K562 (cell line): ENCODE results near the gene ZBP1. TPM values are rescaled to one million over a fixed set of nuclear protein-coding genes. Genes with fewer than 3 reads are reported as not detected.

ENCODE experiments used
- ATAC-seq: fragments of 200-7000 bp; cut with Tn5 transposase; 3 replicates; pipeline ENCODE4 v1.9.1; 2020; ENCODE audit warnings: moderate library complexity
- BruUV-seq: library from RNA; stranded (reverse); fragments of 400-500 nt; replicated peaks from 2 replicates; lab custom pipeline; 2021; lab: Mats Ljungman, UMichigan
- CTCF ChIA-PET: fragments of 300-600 bp; formaldehyde crosslinking; extraction: SDS; loops from one replicate; lab custom pipeline; 2021; ENCODE audit warnings: low intra/inter-chr PET ratio; lab: Yijun Ruan, JAX
- POLR2A ChIA-PET: fragments of 300-600, 350-650 bp; sonication (Branson Sonifier 250); formaldehyde crosslinking; extraction: SDS; loops from one replicate; lab custom pipeline; 2021; ENCODE audit warnings: antibody characterized with exemption, inconsistent platforms; lab: Yijun Ruan, JAX
- DNase-seq, 4 experiments: peaks; one replicate each; pipeline versions ENCODE4 v3.0.0 to v3.0.0-alpha.2; 2011 to 2018; ENCODE audit warnings: low spot score in 3 of 4, mixed read lengths in 3 of 4; ENCODE audit errors: extremely low read depth in 1 of 4
- FAIRE-seq: peaks from 2 replicates; lab custom pipeline; 2011; peaks lifted over from hg19 to GRCh38; lab: Jason Lieb, UNC
- H2AFZ ChIP-seq: 2 replicates; pipeline ENCODE4 v1.6.0; 2011; ENCODE audit warnings: low read depth, low read length, control low read depth, inconsistent platforms
- H3K27ac ChIP-seq: fragments of 200-600 bp; 3 replicates; pipeline ENCODE4 v1.8.0; 2011; ENCODE audit warnings: low read depth, mild to moderate bottlenecking, control low read depth, inconsistent platforms, low read length, moderate library complexity, mixed read lengths; ENCODE audit errors: extremely low read depth
- H3K27me3 ChIP-seq, 2 experiments: fragments of 300-600 bp in 1 of 2; 2 replicates in 1 of 2; 3 replicates in 1 of 2; pipeline versions ENCODE4 v1.6.0 to v1.8.0; 2011; ENCODE audit warnings: inconsistent platforms in 2 of 2, low read length in 2 of 2, mild to moderate bottlenecking in 1 of 2, mixed read lengths in 1 of 2, moderate library complexity in 1 of 2; ENCODE audit not compliant: control insufficient read depth in 2 of 2, insufficient read depth in 2 of 2
- H3K36me3 ChIP-seq: fragments of 300-600 bp; 3 replicates; pipeline ENCODE4 v1.8.0; 2011; ENCODE audit warnings: mild to moderate bottlenecking, low read length, inconsistent platforms; ENCODE audit not compliant: control insufficient read depth, insufficient read depth
- H3K4me1 ChIP-seq, 2 experiments: fragments of 200-600 bp in 1 of 2; replicated peaks in 1 of 2; 2 replicates in 1 of 2; 3 replicates in 1 of 2; pipeline versions ENCODE4 v1.5.1 to v1.8.0; 2011; ENCODE audit warnings: inconsistent platforms in 2 of 2, low read length in 2 of 2, mild to moderate bottlenecking in 1 of 2, mixed read lengths in 1 of 2, moderate library complexity in 1 of 2; ENCODE audit not compliant: control insufficient read depth in 2 of 2, insufficient read depth in 2 of 2
- H3K4me2 ChIP-seq: 2 replicates; pipeline ENCODE4 v1.6.1; 2011; ENCODE audit warnings: low read length, control low read depth, inconsistent platforms, mixed read lengths; ENCODE audit not compliant: insufficient read depth
- H3K4me3 ChIP-seq: fragments of 200-600 bp; sonication (generic), shearing (Covaris generic); 2 replicates; pipeline ENCODE4 v1.5.1; 2016; ENCODE audit warnings: control low read depth, inconsistent platforms
- H3K79me2 ChIP-seq: fragments of 200-600 bp; 3 replicates; pipeline ENCODE4 v1.8.0; 2011; ENCODE audit warnings: low read length, inconsistent platforms; ENCODE audit not compliant: control insufficient read depth, insufficient read depth
- H3K9ac ChIP-seq, 2 experiments: 2 replicates each; pipeline versions ENCODE4 v1.6.0 to v1.6.1; 2011; ENCODE audit warnings: low read depth in 2 of 2, low read length in 2 of 2, control low read depth in 1 of 2, inconsistent platforms in 1 of 2, mild to moderate bottlenecking in 1 of 2, mixed read lengths in 1 of 2; ENCODE audit not compliant: insufficient read depth in 1 of 2
- H3K9me1 ChIP-seq: one replicate; pipeline ENCODE4 v1.6.0; 2011; ENCODE audit warnings: inconsistent platforms, mild to moderate bottlenecking, low read length, moderate library complexity; ENCODE audit not compliant: control insufficient read depth, insufficient read depth
- H3K9me3 ChIP-seq: replicated peaks from 2 replicates; pipeline ENCODE4 v1.5.1; 2011; ENCODE audit warnings: low read depth, low read length, inconsistent platforms; ENCODE audit not compliant: control insufficient read depth, insufficient read depth
- H4K20me1 ChIP-seq: replicated peaks from 2 replicates; pipeline ENCODE4 v1.6.1; 2011; ENCODE audit warnings: low read length, inconsistent platforms, mixed read lengths; ENCODE audit not compliant: control insufficient read depth, insufficient read depth
- ATF6 ChIP-seq: sonication (generic); formaldehyde crosslinking; IDR thresholded peaks from 2 replicates; pipeline ENCODE4 v1.4.0; 2020; ENCODE audit warnings: mild to moderate bottlenecking, missing genetic modification reagents
- CC2D1A ChIP-seq: fragments of 450-650 bp; IDR thresholded peaks from 2 replicates; pipeline ENCODE4 v1.6.1; 2017; ENCODE audit warnings: mild to moderate bottlenecking
- MAZ ChIP-seq, 2 experiments: fragments of 450-650 bp in 1 of 2; sonication (generic) in 1 of 2; formaldehyde crosslinking; IDR thresholded peaks in 1 of 2; conservative IDR thresholded peaks in 1 of 2; 2 replicates each; pipeline versions ENCODE4 v1.4.0 to v1.5.0; 2020; ENCODE audit warnings: mild to moderate bottlenecking in 1 of 2, missing genetic modification reagents in 1 of 2
- NEUROD1 ChIP-seq: fragments of 150-350 bp; IDR thresholded peaks from 2 replicates; pipeline ENCODE4 v1.6.1; 2014; ENCODE audit warnings: borderline replicate concordance, low read length, low read depth; ENCODE audit not compliant: partially characterized antibody
- RAD21 ChIP-seq, 2 experiments: fragments of 250-450 bp in 1 of 2; fragments of 450-650 bp in 1 of 2; sonication (Bioruptor Pico) in 1 of 2; formaldehyde crosslinking in 1 of 2; IDR thresholded peaks in 1 of 2; conservative IDR thresholded peaks in 1 of 2; 2 replicates each; pipeline versions ENCODE4 v1.4.0 to v1.8.0; 2020 to 2022; ENCODE audit warnings: mild to moderate bottlenecking in 2 of 2, moderate library complexity in 1 of 2
- REST ChIP-seq, 2 experiments: fragments of 450-650 bp; formaldehyde crosslinking in 1 of 2; IDR thresholded peaks; 2 replicates each; pipeline versions ENCODE4 v1.4.0 to v1.6.1; 2014 to 2020; ENCODE audit warnings: mild to moderate bottlenecking in 2 of 2, borderline replicate concordance in 1 of 2, low read depth in 1 of 2
- SMC3 ChIP-seq: conservative IDR thresholded peaks from 2 replicates; pipeline ENCODE4 v1.6.1; 2011; ENCODE audit warnings: low read depth, low read length, improper control_type of control experiment; ENCODE audit not compliant: insufficient read depth
- WGBS: fragments of 100-300 bp; shearing (Covaris generic); methylation state at CpG from one replicate; pipeline ENCODE4 v1.1.6; 2016; ENCODE audit warnings: low coverage, mixed read lengths; ENCODE audit not compliant: insufficient coverage; ENCODE audit errors: missing lambda C conversion rate; 5-methylcytosine and 5-hydroxymethylcytosine counted together
- in situ Hi-C: fragments of 300-500 bp; cut with MboI; formaldehyde crosslinking; loops from 4 replicates; pipeline ENCODE4 v1.15.0; 2018; ENCODE audit warnings: inconsistent platforms, mixed read lengths
- intact Hi-C: fragments of 100-400 bp; cut with micrococcal nuclease; formaldehyde crosslinking; loops from 2 replicates; pipeline ENCODE4 v1.14.2; 2022
- polyA plus RNA-seq, 8 experiments: library from polyadenylated mRNA; depleted of rRNA in 4 of 8; stranded (reverse) in 5 of 8; unstranded in 3 of 8; fragments of >200 nt; fragmentation: Nextera tagmentation in 2 of 8; fragmentation: Illumina TruSeq in 1 of 8; extraction: Ambion mirVana in 2 of 8; extraction: Trizol in 1 of 8; gene quantifications; 2 replicates each; pipeline versions ENCODE4 v1.2.1 to v1.2.3, GENCODE V29; 2011 to 2014; ENCODE audit warnings: inconsistent platforms in 1 of 8, missing spikeins in 1 of 8
- total RNA-seq, 7 experiments: library from RNA; depleted of rRNA in 6 of 7; stranded (reverse); fragments of >200 nt in 6 of 7; fragmentation: Illumina TruSeq in 2 of 7; extraction: Trizol in 2 of 7; gene quantifications; 2 replicates each; pipeline versions ENCODE4 v1.2.1 to v1.2.3, GENCODE V29; 2011 to 2021; ENCODE audit warnings: low replicate concordance in 1 of 7

The ZBP1 gene
- total and polyA plus RNA-seq, 9 of the 15 experiments (the other 6 are each of a cell fraction or from before 2014, with no cell fraction given), result not detected

- CTCF ChIA-PET, result interaction anchor here (0.6 to 3.5 kb wide), 17 partner anchors 9 to 616 kb away, joined by 3 to 103 read pairs (median 5); partner anchors contain the start of genes CTCFL and PCK1
- in situ Hi-C loops, result loop anchor here (5.0 kb wide), 2 partner anchors 62 to 207 kb away; no protein-coding TSS in a partner anchor
- TF ChIP-seq RAD21 (CRISPR knock-in tag; conservative IDR thresholded peaks at IDR 0.05 in 1 of 2, IDR thresholded peaks at IDR 0.05 in 1 of 2), result peak; percentile 69 to 81
- no peak for TF ChIP-seq ATF6
- TF ChIP-seq MAZ (CRISPR knock-in tag; conservative IDR thresholded peaks at IDR 0.05 in 1 of 2, IDR thresholded peaks at IDR 0.05 in 1 of 2), result peak in 1 of 2 experiments; percentile 46; a peak in 1 of 4 replicates
- no peak for TF ChIP-seq NEUROD1
- peak; percentile 52; the same call in 1 of the 2 replicates for TF ChIP-seq CC2D1A
- peak; percentile 91 for TF ChIP-seq REST (IDR thresholded peaks at IDR 0.05; ENCODE audit: borderline replicate concordance)
- TF ChIP-seq REST (CRISPR knock-in tag; IDR thresholded peaks at IDR 0.05; ENCODE audit: low read depth), result no peak
- peak; percentile 90 for TF ChIP-seq SMC3
Observed at GRCh38 chr20:57594092-57594951, 25.9 kb downstream of the ZBP1 start.

More at GRCh38 chr20:57594092-57594951, 25.9 kb downstream of the ZBP1 start:
- no peak overlapping the region; the same call in 1 of the 2 replicates for H3K4me2 ChIP-seq
- intact Hi-C loops, result loop anchor here (1.0 kb wide), 3 partner anchors 68 to 212 kb away; no protein-coding TSS in a partner anchor
- FAIRE-seq (peak; percentile 78), ATAC-seq (peak; percentile 70), DNase-seq (peak; percentile 75 to 85 (median 82))
- no peak overlapping the region for H3K4me3 ChIP-seq
- peaks cover 0 to 15% of the 10 kb centered on the region in 2 experiments; a peak in 1 of 5 replicates for H3K27me3 ChIP-seq
- POLR2A ChIA-PET, result interaction anchor here (1.2 kb wide), 1 partner anchor 17 kb away, joined by 3 read pairs; no protein-coding TSS in a partner anchor
- H2AFZ ChIP-seq, result no peak overlapping the region; the same call in 1 of the 2 replicates
- no peaks in the 10 kb centered on the region for H3K9me3 ChIP-seq
- H3K9ac ChIP-seq, result no peak overlapping the region
- BruUV-seq, result no TSS peak
- H3K9me1 ChIP-seq, result no peaks in the 10 kb centered on the region
- H3K4me1 ChIP-seq, result peaks cover 15 to 51% of the 10 kb centered on the region in 2 experiments; a peak in 4 of 5 replicates
- H3K36me3 ChIP-seq, result no peaks in the 10 kb centered on the region
- H3K27ac ChIP-seq, result no peak overlapping the region
- H4K20me1 ChIP-seq, result 0 out of 2 replicates have a peak, but pooled peaks cover 10% of the 10 kb centered on the region
- no peaks in the 10 kb centered on the region for H3K79me2 ChIP-seq
- 18% methylated on average over 27 of the region's 27 CpGs for WGBS
